Parathyroid adenoma (tissue), 2 donors: Measurements from ENCODE around the gene KRT37.

Source experiments
- H2AFZ ChIP-seq: fragments of 300-600 bp; sonication (generic); one replicate; pipeline ENCODE4 v1.7.0; 2017; ENCODE audit warnings: antibody characterized with exemption, mild to moderate bottlenecking
- H3K27ac ChIP-seq: fragments of 300-600 bp; sonication (generic); one replicate; pipeline ENCODE4 v1.7.0; 2017
- H3K27me3 ChIP-seq: fragments of 300-600 bp; sonication (generic); one replicate; pipeline ENCODE4 v1.7.0; 2017; ENCODE audit warnings: low read length; ENCODE audit not compliant: control insufficient read depth, insufficient read depth
- H3K36me3 ChIP-seq: fragments of 300-600 bp; sonication (generic); one replicate; pipeline ENCODE4 v1.7.0; 2017; ENCODE audit warnings: low read length; ENCODE audit not compliant: control insufficient read depth, insufficient read depth
- H3K4me1 ChIP-seq: fragments of 300-600 bp; sonication (generic); one replicate; pipeline ENCODE4 v1.7.0; 2017; ENCODE audit warnings: control low read depth
- H3K4me2 ChIP-seq: fragments of 300-600 bp; sonication (generic); one replicate; pipeline ENCODE4 v1.7.0; 2017; ENCODE audit warnings: low read length
- H3K4me3 ChIP-seq: fragments of 300-600 bp; sonication (generic); one replicate; pipeline ENCODE4 v1.7.0; 2017; ENCODE audit warnings: low read depth, low read length
- H3K79me2 ChIP-seq: fragments of 300-600 bp; sonication (generic); one replicate; pipeline ENCODE4 v1.7.0; 2017; ENCODE audit warnings: control low read depth
- H3K9ac ChIP-seq: fragments of 300-600 bp; sonication (generic); one replicate; pipeline ENCODE4 v1.7.0; 2017; ENCODE audit warnings: mild to moderate bottlenecking
- H3K9me3 ChIP-seq: fragments of 300-600 bp; sonication (generic); one replicate; pipeline ENCODE4 v1.7.0; 2017; ENCODE audit warnings: low read length; ENCODE audit not compliant: control insufficient read depth
- CTCF ChIP-seq: fragments of 300-600 bp; sonication (generic); IDR thresholded peaks from one replicate; pipeline ENCODE4 v1.7.0; 2017; ENCODE audit warnings: antibody characterized with exemption, mild to moderate bottlenecking
- donor health status: primary hyperparathyroidism.

KRT37 gene

DNA sequence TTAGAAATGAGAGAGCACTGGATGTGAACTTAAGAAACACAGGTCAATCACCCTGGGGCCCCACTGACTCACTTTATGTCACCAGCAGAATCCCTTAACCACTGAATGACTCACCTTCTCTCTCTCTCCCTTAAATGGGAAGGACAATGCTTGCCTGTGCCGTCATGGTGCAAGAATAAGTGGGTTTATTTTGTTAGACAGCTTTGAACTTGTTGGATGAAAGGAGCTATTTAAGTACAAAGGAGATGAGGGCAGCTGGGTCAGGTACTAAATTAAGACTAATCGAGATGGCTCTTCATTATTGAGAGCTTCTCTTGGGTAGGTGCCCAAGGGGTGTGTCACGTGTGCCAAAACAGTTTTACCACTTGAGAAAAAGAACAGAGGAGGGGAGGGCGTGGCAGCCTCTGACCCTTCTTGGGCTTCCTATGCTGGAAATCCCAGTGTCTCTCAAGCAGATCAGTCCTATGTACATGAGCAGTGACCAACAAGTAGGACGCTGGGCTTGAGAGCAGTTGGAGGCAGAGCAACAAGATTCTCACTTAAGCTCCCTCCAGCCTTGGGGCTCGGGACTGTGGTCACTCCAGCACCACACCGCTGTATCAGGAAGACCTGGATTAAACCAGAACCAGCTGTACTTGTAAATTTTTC is 20.2 kb downstream of the KRT37 start:
- Histone ChIP-seq H2AFZ (no peak overlapping the region), H3K27me3 (no peaks in the 10 kb centered on the region), H3K9ac (no peak overlapping the region), H3K4me3 (no peak overlapping the region), H3K4me2 (no peak overlapping the region), H3K79me2 (no peaks in the 10 kb centered on the region), H3K4me1 (no peaks in the 10 kb centered on the region), H3K36me3 (no peaks in the 10 kb centered on the region), H3K9me3 (no peaks in the 10 kb centered on the region), H3K27ac (no peak overlapping the region)
- TF ChIP-seq CTCF = no peak

- no peak for TF ChIP-seq CTCF
- no peaks in the 10 kb centered on the region for H3K4me1 ChIP-seq
- no peak overlapping the region for H3K4me3 ChIP-seq
- H3K27me3 ChIP-seq = no peaks in the 10 kb centered on the region
- H3K4me2 ChIP-seq = no peak overlapping the region
- H3K9ac ChIP-seq = no peak overlapping the region
- no peaks in the 10 kb centered on the region for H3K36me3 ChIP-seq
- H3K27ac ChIP-seq = no peak overlapping the region
- no peaks in the 10 kb centered on the region for H3K9me3 ChIP-seq
- no peak overlapping the region for H2AFZ ChIP-seq
- H3K79me2 ChIP-seq = no peaks in the 10 kb centered on the region
Observed at GRCh38 chr17:41403404-41404023, 20.9 kb downstream of the KRT37 start.

DNA sequence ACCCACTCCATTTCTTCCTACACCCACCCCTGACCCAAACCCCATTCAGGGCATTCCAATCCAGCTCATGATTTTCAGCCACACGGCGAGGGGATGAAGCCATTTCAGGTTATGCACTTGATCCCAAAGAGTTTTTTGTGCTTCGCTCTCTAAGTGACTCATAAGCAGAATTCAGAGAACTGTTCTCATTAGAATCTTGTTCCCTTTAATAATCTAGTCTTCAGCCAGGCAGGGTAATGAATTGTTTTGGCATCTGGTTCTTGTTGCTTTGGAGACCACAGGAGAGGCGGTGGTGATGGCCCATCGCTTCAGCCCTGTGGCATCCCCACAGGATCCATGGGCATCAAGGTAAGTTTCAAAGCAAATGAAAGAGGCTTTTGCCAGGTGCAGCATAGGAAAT is 22.2 kb downstream of the KRT37 start:
- no peaks in the 10 kb centered on the region for H3K4me1 ChIP-seq
- H3K27ac ChIP-seq = no peak overlapping the region
- no peak for TF ChIP-seq CTCF
- no peaks in the 10 kb centered on the region for H3K79me2 ChIP-seq
- no peak overlapping the region for H3K9ac ChIP-seq
- no peak overlapping the region for H3K4me2 ChIP-seq
- H3K4me3 ChIP-seq = no peak overlapping the region
- no peaks in the 10 kb centered on the region for H3K36me3 ChIP-seq
- no peaks in the 10 kb centered on the region for H3K9me3 ChIP-seq
- no peak overlapping the region for H2AFZ ChIP-seq
- no peaks in the 10 kb centered on the region for H3K27me3 ChIP-seq

GRCh38 chr17:41396996-41397660 is 27.3 kb downstream of the KRT37 start, which contains the start of gene KRT31:
Gene KRT31 (minus strand): TSS chr17:41397608. CDS start chr17:41397539, 69 bp downstream.
- Histone ChIP-seq H3K4me1 (no peaks in the 10 kb centered on the region), H3K27me3 (no peaks in the 10 kb centered on the region), H3K9me3 (no peaks in the 10 kb centered on the region), H3K79me2 (no peaks in the 10 kb centered on the region), H3K36me3 (no peaks in the 10 kb centered on the region), H3K4me2 (no peak within 1 kb of the TSS), H3K27ac (no peak within 1 kb of the TSS), H3K9ac (no peak within 1 kb of the TSS), H3K4me3 (no peak within 1 kb of the TSS), H2AFZ (no peak within 1 kb of the TSS)
- TF ChIP-seq CTCF = no peak
